ENCODE measurements around the gene DLG2.

Gene DLG2

DNA sequence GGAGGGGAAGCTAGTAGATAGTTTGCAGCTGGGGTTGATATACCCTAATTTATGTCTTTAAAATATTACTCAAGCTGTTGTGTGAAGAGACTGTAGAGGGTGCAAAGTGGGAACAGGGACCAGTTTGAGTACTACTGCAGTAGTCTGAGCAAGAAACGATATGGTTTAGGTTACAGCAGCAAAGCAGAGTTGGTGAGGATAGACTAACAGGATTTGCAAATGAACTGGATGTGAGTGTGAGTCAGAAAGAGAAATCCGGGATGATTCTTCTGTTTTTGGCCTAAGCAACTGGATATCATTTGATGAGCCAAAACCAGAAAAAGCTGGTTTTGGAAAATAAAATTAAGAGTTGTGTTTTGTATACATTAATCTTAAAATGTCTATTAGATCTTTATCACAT, 1591.5 kb downstream of the DLG2 start:
- no peak for DNase-seq

DNA sequence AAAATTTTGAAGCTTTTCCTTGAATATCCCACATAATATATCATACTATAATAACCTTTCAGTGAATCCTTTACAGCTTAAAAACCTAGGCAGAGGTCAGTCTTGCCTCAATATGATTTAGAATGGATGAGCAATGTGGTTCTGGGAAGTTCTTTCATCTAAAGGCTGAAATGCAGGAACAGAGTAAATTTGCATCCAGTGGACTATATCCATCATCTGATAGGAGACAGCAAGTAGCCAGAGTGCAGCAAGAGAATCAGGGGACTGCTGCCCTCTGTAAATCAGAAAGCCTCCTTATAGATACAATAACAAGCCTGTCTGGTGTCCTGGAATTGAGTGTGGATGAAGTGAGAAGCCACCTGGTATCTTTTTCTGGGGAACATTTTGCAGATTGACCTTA, 1592.7 kb downstream of the DLG2 start:
- no peak for DNase-seq

DNA sequence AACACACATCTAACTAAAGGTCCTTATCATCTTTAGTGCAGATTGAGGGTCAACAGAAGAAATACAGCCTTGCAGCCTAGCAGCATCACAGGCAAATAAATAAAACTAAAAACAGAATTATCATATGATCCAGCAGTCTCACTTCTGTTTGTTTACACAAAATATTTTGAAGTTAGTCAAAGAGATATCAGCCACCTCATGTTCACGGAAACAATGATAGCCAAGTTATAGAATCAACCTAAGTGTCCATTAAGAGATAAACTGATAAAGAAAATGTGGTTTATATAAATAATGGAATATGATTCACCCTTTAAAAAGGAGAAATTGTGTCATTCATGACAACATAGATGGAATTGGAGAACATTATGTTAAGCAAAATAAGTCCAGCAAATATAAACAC, 1602.9 kb downstream of the DLG2 start:
- no peak for DNase-seq

DNA sequence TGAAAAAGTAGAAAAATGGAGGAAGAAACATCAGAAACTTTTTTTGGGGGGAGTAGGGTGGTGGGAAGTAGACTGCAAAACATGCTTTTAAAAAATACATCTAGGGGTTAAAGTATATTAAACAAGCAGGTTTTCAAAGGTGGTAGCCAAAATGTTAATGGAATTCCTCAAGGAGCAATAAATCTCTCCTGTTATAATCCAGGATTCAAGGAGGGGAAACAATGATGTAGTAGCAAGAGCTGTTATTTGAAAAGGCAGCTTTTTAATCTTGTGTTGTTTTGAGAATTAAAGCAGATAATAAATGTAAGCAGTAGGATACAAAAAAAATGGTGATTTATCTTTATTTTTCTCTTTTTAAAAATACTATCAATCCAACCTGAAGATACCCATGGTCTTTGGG, 1604.4 kb downstream of the DLG2 start:
- DNase-seq = no peak

DNA sequence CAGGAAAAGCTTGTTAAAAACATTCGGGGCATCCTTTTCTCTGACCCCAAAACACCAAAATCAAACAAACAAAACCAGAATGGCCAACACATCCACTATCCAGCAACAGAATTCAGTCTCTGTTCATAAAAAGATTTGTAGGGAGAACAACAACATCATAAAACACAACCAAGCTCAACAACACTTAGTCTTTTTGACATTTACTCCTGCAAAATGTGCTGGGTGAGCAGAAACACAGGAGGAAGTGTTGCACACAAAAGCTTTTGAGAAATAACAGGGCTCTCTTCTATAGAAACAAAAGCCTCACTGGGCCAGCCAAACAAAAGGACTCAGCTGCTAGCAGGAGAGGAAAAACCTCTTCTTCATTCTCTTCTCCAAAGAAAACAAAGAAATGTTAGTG, 1604.9 kb downstream of the DLG2 start:
- no peak for DNase-seq

DNA sequence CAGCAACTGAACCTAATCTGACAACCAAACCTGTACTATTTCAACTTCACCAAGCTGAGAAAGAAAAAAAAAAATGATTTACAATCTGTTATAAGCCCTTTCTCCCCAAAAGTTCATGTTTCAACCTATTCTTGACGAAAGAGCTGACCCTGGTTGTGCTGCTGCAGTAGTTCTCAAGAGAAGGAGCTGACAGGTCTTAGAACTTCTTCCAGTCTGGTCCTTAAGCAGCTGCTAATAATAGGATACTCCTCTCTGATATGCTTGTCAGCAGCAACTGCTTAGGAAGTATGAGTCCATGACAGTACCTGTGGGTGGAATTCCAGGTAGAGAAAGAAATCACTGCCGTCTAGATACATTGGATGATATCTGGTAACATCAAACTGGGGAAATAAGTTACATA, 1605.9 kb downstream of the DLG2 start:
- DNase-seq = no peak

DNA sequence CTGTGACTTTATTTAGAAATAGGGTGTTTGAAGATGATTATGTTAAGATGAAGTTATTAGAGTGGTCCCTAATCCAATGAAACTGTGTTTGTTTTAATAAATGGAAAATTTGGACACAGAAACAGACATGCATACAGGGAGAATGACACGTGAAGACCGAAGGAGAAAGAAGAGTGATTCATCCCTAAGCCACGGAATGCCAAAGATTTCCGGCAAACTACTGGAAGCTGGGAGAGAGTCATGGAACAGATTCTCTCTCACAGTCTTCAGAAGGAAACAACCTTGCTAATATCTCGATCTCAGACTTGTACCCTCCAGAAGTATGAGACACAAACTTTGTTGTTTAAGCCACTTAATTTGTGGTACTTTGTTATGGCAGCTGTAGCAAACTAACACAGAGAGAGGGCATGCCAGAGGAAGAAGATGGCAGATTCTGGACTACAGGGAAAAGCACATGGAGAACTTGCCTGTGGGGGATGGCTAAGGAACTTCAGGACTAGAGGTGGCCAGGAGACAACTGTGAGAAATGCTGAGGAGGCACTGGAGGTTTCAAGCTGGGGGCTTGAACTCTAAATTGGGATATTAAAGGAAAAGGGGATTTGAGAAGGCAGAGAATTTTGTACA, 1607.5 kb downstream of the DLG2 start:
- DNase-seq = no peak

DNA sequence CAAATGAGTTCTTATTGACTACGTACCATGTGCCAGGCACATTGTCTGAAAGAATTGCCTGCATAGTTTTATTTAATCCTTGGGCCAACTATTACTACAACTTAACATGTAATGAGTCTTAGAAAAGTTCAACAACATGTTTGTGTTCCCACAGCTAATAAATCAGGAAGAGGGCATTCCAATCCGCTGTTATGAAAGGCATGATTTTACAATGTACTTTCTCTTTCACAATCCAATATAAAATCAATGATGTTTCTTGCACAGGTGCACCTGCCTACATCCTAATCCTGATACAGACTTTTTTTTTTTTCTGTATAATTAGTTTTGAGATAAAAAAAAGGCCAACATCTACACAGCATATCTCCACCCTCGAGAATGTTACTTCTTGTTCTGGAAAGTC, 1612.6 kb downstream of the DLG2 start:
- DNase-seq = no peak

DNA sequence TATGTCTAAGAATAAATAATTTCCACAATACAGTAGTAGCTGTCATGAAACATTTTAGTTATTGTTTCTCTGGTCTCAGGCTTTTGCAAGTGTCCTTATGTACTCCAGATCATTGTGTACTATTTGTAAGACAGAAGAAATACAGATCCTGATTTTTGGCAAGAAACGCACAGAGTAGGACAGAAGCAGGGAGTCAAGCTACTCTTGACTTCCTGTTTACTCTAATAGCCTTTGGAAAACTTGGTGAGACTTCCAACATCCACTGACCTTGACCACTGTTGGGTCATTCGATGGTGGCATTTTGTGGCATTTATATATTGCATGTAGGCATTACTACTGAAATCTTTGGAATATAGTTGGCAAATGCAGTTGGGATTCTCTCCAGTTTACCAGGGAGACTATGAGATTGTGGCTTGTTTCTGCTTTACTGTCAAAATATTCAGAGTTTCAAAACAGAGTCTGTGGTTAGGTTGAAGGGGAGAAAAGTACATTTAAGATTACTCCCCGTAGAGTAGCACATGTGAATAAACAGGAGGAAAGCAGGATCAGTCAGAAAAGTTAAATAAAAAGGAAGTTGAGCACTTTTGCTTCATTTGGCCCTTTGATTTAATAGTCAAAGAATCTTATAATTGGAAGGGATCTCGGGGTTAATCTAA, 1614.8 kb downstream of the DLG2 start:
- DNase-seq = no peak

DNA sequence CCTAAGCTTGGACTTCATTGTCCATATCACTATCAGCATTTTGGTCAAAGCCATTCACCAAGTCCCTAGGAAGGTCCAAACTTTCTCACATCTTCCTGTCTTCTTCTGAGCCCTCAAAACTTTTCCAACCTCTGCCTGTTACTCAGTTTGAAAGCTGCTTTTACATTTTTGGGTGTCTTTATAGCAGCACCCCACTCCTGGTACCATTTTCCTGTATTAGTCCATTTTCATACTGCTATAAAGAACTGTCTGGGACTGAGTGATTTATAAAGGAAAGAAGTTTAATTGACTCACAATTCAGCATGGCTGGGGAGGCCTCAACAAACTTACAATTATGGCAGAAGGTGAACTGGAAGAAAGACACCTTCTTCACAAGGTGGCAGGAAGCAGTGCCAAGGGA, 1624.0 kb downstream of the DLG2 start:
- no peak for DNase-seq

DNA sequence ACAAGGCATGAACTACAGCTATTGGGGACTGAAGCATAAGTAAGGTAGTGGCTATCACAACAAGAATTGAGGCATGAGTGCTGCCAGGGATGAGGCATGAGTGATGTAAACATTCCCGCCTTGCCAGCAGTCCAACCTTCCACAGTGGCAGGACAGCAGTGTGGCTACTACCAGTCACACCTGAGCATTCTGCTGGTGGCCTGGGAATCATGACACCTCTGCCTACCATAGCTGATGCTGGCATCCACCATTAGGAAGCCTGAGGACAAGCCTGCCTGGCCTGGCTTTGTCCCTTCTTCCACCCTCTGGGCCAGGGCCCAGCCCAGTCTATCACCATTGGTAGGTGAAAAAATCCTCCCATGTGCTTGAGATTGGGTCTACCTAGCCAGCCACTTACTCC, 1628.2 kb downstream of the DLG2 start:
- DNase-seq = no peak

DNA sequence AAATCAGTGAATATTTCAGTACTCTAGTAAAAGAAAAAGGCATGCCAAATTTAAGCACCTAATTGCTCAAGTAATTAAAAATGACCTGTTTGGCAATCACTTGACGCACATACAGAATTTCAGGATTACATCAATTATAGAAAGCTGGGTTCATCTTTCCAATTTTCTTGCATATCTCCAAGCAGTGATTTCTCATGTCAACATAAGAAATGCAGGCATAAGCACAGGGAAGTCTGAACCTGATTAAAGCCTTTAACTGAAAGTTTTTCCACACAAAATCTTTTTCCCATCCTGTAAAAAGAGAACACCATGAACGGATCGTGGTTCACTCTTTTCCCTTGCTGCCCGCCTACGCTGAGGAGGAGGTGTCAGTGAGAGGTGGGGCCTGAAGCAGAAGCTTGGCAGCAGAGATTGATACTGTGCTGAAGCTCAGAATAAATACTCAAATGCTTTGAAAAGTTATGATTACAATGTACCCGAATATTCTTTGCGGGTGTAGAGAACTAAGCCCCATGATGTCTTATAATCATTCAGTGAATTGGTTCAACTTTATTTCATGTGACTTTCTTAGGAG, 1636.9 kb downstream of the DLG2 start:
- no peak for DNase-seq

DNA sequence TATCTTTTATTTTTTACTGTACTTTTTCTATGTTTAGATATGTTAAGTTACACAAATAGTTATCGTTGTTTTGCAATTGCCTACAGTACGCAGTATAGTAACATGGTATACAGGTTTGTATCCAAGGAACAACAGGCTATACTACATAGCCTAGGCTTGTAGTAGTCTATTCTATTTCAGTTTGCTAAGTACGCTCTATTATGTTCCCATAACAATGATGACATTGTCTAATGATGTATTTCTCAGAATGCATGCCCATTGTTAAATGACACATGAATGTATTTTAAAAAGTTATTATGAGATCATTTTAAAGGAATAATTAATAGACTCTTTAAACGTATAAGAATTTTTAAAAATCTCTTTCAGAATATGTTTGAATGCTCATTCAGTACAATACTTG, 1644.3 kb downstream of the DLG2 start:
- no peak for DNase-seq

DNA sequence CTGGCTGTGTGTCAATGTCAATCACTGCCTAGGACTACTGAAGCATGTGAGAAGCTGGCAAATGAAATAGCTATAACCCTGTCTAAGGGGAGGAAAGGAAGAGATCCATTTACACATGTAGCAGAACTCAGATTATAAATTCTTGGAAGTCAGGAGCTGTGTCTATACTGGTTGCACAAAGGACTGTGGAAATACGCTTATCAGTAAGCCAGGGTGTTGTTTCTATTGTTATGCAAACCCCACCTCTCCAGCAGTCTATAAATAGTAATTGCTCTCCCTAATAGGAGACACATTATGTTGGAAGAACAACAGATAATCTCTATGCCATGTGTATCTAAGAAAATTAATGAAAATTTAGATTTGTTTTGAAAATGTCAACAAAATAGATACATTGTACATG, 1647.6 kb downstream of the DLG2 start:
- no peak for DNase-seq

DNA sequence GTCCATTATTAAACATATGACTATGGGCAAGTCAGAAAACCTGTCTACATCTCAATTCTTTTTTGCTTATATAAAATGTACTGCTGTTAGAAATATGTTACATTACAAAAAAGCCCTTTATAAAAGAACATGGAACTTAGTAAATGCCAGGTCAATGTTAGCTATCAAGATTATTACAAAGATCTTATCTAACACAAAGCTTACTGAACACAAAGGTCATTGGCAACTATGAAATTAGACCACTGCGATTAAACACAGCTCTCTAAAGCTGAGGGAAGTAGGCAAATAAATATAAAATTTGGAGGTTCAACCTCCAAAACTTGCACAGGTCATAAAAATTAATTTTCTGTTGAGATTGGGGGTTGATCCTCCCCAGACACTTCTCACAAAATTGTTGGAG, 1648.2 kb downstream of the DLG2 start:
- DNase-seq = no peak

DNA sequence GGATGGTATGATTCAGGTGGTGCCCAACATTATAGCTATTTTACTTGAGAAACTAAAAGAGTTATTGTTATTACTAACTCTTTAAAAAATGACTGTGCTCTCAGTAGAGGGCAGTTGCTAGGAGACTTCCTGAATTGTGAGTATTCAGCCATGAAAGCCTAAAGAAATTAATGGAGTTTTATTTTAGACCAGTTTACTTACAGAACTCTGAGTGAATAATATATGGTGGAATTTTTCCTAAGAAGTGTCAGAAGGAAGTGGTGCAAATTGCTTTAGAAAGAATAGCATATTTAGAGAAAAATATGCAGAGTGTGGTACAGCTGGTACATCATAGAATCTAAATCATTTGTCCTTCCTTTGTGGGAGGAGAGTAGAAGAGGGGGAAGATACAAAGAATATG, 1651.1 kb downstream of the DLG2 start:
- DNase-seq = no peak

DNA sequence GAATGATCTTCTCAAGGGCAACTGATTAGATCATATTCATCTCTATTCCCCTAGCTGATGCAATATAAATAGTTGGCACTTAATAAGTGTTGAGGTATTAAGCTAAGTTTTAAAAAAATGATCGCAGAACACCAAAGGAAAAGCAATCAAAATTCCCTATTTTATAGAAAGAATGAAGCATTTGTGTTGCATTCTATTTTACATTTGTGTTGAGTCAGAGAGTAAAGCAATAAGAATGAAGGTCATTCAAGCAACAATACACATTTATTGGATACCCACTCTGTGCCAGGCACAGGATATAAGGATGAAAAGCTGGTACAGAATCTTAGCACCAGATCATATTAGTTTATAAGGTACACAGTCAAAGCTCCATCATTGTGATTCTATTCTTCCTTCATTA, 1654.6 kb downstream of the DLG2 start:
- DNase-seq = no peak

DNA sequence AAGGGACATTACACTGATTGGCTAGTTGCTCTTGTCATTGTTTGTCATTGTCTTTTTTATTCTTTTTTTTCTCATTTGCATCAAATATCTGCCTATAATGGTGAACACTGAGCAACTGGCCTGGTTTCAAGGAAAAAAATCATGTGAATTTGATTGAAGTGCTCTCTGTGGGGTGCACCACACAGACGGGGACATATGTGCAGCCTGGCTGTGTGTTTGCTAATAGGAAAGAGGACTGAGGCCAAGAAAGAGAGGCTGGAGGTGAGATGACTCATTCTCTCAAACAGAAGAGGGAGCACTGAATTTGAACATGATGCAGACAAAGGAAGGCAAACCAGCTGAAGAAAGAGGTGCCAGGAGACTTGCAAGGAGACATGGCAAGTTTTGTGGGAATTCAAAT, 1656.1 kb downstream of the DLG2 start:
- DNase-seq = no peak

DNA sequence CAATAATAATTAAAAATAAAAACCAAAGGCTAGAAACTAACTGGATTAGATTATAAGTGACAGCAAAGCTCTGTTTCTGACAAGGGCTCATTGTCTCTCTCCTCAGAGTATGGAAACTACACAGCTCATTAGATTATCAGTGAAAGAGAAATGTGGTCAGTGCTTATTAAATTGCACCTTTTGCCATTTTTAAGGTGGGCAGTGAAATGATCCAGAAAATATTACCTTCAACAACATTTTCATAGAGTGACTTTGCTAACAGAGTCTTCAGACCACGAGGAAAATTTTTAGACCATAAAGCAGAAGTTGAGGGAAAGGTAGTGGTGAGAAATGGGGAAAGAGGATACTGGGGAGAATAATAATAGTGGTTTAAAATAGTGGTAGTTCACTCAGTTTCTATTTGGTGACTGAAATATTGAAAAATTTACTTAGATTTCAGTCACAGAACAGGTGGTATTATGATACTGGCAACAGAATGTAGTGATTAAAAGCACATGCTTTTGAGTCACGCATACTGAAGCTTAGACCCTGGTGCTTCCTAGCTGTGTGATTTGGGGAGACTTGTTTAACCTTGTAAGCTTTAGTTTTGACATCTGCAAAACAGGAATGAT, 1657.0 kb downstream of the DLG2 start:
- no peak for DNase-seq

DNA sequence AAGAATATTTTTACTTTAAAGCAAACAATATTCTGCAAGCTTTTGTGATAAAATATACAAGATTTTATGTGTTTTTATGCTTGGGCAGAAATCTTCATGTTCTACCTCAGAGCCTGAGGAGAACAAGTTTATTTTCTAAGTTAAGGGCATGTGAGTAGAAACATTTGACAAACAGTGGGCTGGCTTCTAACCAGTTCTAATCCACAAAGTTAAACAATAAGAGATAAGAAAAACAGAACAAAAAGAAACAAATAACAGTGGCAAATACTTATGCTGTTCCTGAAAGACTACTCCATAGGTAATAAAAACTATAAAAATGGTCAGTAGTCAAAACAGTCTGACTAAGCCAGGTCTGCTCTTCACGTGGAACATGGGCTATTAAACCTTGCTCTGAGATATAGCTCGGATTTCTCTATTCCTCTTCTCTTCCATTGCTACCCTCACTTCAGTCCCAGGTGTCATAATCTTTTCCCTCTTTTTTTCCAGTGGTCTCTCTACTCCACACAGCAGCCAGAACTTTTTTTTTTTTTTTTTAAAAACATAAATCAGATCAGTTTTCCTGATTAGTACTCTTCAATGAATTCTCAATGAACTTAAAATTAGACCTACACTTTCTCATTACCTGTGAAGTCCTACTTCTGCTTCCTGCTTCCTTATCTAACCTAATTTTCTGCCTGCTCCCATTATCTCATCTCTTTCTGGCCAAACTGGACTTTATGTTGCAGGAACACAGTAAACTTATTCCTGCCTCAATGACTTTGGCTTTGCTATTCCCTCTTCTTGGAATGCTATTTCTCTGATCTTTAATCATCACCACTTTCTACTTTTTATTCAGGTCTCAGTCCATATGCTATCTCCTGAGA, 1669.9 kb downstream of the DLG2 start:
- DNase-seq = no peak

DNA sequence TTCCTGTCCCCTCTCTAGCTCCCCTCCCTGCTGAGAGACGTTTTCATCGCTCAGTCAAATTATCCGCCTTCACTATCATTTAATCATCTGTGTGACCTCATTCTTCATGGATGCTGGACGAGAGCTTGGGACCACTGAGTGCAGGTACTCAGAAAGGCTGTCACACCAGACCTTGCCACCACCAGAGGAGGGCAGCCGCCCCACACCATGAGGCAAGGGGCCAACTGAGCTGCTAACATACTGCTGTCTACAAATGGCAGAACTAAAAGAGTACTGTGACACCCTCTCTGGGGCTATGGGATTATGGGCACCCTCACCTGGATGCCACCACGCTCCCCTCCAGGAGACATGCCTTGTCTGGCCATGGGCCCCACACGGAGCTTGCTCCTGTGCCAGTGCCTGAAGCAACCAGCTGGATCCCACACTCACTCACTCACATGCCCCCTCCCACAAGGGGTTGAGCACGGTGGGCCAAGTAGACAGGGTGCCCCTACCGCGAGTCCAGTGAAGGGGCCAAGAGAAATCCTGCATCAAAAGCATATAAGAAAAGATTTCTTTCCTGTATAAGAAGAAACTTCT, 1670.9 kb downstream of the DLG2 start:
- DNase-seq = no peak

DNA sequence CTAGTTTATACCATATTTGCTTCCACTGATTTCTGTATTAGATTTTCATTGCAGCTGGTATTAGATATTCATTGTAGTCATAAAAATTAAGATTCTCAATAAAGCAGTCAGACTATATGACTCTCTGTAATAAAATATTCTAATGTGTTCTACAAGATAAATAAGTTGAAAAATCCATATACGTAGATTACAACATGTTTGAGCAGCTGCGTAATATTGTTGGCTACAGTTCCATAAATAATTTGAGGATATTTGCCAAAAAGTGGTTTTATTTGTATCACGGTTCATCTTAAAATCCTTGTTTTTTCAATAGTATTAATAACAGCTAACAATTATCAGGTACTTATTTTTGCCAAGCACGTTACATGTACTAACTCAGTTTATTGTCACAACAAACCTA, 1672.4 kb downstream of the DLG2 start:
- DNase-seq = no peak

DNA sequence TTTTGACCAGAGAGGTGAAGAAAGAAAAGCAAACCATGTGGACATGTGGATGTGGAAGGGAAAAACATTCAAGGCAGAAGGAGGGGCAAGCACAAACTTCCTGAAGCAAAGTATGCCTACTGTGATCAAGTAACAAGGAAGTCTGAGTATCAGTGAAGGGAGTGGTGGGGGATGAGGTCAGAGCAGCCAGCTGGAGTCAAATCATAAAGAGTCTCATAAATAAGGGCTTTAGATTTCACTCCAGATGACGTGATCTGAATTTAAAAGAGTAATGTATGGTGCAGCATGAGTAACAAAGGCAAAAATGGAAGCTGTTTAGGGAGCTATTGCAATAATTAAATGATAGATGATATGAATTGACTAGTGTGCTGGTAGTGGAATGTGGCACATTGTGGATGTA, 1675.6 kb downstream of the DLG2 start:
- DNase-seq = no peak
